IMR-90 (cell line): ENCODE results near the gene RIPK4. TPM values are rescaled to one million over a fixed set of nuclear protein-coding genes. Genes with fewer than 3 reads are reported as not detected.
"Not testable (repeated sequence)": the region's sequence is repeated elsewhere in the genome, so short reads cannot be mapped to it uniquely, and the experiment has no call there.

ENCODE experiments used
- ATAC-seq: fragments of 200-7000 bp; cut with Tn5 transposase; 2 replicates; pipeline ENCODE4 v1.9.1; 2020; ENCODE audit warnings: low read depth, mild to moderate bottlenecking, moderate library complexity
- BruUV-seq: library from RNA; stranded (reverse); fragments of 400-500 nt; replicated peaks from 2 replicates; lab custom pipeline; 2021; lab: Mats Ljungman, UMichigan
- CTCF ChIA-PET: fragments of 300-600 bp; formaldehyde crosslinking; extraction: SDS; loops from one replicate; lab custom pipeline; 2021; ENCODE audit warnings: antibody characterized with exemption; lab: Yijun Ruan, JAX
- POLR2A ChIA-PET: fragments of 300-600 bp; sonication (Branson Sonifier 250); formaldehyde crosslinking; loops from one replicate; lab custom pipeline; 2022; ENCODE audit warnings: antibody characterized with exemption; ENCODE audit not compliant: unreplicated experiment; lab: Charles Lee
- DNase-seq: peaks from one replicate; pipeline ENCODE4 v3.0.0; 2013
- H2AFZ ChIP-seq: replicated peaks from 2 replicates; pipeline ENCODE3; 2013; ENCODE audit warnings: low read length, mild to moderate bottlenecking; ENCODE audit not compliant: poor library complexity
- H2AK5ac ChIP-seq: 2 replicates; pipeline ENCODE4 v1.6.1; 2013; ENCODE audit warnings: low read depth, low read length, inconsistent platforms
- H2AK9ac ChIP-seq: replicated peaks from 2 replicates; pipeline ENCODE3; 2013; ENCODE audit warnings: mild to moderate bottlenecking, low read depth, low read length, moderate library complexity; ENCODE audit not compliant: poor library complexity
- H2BK120ac ChIP-seq: 2 replicates; pipeline ENCODE4 v1.6.1; 2013; ENCODE audit warnings: low read depth, low read length, inconsistent platforms
- H2BK15ac ChIP-seq: 3 replicates; pipeline ENCODE4 v1.6.1; 2013; ENCODE audit warnings: low read depth, low read length, inconsistent platforms
- H2BK20ac ChIP-seq: 2 replicates; pipeline ENCODE4 v1.6.1; 2013; ENCODE audit warnings: low read depth, mild to moderate bottlenecking, inconsistent platforms, low read length, moderate library complexity
- H2BK5ac ChIP-seq: 2 replicates; pipeline ENCODE4 v1.6.1; 2013; ENCODE audit warnings: mild to moderate bottlenecking, low read depth, low read length, inconsistent platforms; ENCODE audit not compliant: poor library complexity, severe bottlenecking
- H3K14ac ChIP-seq: replicated peaks from 2 replicates; pipeline ENCODE4 v1.6.1; 2013; ENCODE audit warnings: low read depth, low read length, inconsistent platforms
- H3K18ac ChIP-seq: 2 replicates; pipeline ENCODE4 v1.6.1; 2013; ENCODE audit warnings: low read depth, low read length, control low read depth
- H3K23ac ChIP-seq: 2 replicates; pipeline ENCODE4 v1.6.1; 2013; ENCODE audit warnings: low read depth, low read length, inconsistent platforms
- H3K27ac ChIP-seq: 2 replicates; pipeline ENCODE4 v1.5.1; 2013; ENCODE audit warnings: mild to moderate bottlenecking, control low read depth, low read length; ENCODE audit not compliant: insufficient read depth
- H3K27me3 ChIP-seq: 2 replicates; pipeline ENCODE4 v1.6.1; 2013; ENCODE audit warnings: low read length; ENCODE audit not compliant: control insufficient read depth, insufficient read depth
- H3K36me3 ChIP-seq: 2 replicates; pipeline ENCODE4 v1.6.1; 2013; ENCODE audit warnings: low read length, mixed read lengths; ENCODE audit not compliant: control insufficient read depth, insufficient read depth
- H3K4ac ChIP-seq: 2 replicates; pipeline ENCODE4 v1.6.1; 2013; ENCODE audit warnings: low read depth, low read length, inconsistent platforms
- H3K4me1 ChIP-seq: 2 replicates; pipeline ENCODE4 v1.6.1; 2013; ENCODE audit warnings: low read length, mixed read lengths; ENCODE audit not compliant: control insufficient read depth, insufficient read depth
- H3K4me2 ChIP-seq: 2 replicates; pipeline ENCODE4 v1.6.1; 2013; ENCODE audit warnings: low read depth, mild to moderate bottlenecking, control low read depth, low read length, moderate library complexity
- H3K4me3 ChIP-seq: 2 replicates; pipeline ENCODE4 v1.5.1; 2013; ENCODE audit warnings: low read depth, mild to moderate bottlenecking, control low read depth, low read length, moderate library complexity; ENCODE audit not compliant: insufficient read depth
- H3K56ac ChIP-seq: 2 replicates; pipeline ENCODE4 v1.6.1; 2013; ENCODE audit warnings: low read length, inconsistent platforms; ENCODE audit not compliant: insufficient read depth; ENCODE audit errors: extremely low read depth
- H3K79me1 ChIP-seq, 2 experiments: 2 replicates each; pipeline ENCODE4 v1.6.1; 2013; ENCODE audit warnings: low read length in 2 of 2, inconsistent platforms in 1 of 2, low read depth in 1 of 2
- H3K9ac ChIP-seq: 2 replicates; pipeline ENCODE4 v1.6.1; 2013; ENCODE audit warnings: low read depth, low read length, control low read depth
- H3K9me1 ChIP-seq: 2 replicates; pipeline ENCODE4 v1.6.1; 2013; ENCODE audit warnings: low read length, inconsistent platforms; ENCODE audit not compliant: insufficient read depth
- H3K9me3 ChIP-seq: 2 replicates; pipeline ENCODE4 v1.6.1; 2013; ENCODE audit warnings: low read length; ENCODE audit not compliant: control insufficient read depth, insufficient read depth
- H4K20me1 ChIP-seq: 2 replicates; pipeline ENCODE4 v1.6.1; 2013; ENCODE audit warnings: low read length, inconsistent platforms; ENCODE audit not compliant: insufficient read depth
- H4K5ac ChIP-seq: 2 replicates; pipeline ENCODE4 v1.6.1; 2013; ENCODE audit warnings: mild to moderate bottlenecking, low read depth, low read length, control low read depth
- H4K8ac ChIP-seq, 2 experiments: 2 replicates each; pipeline ENCODE4 v1.6.1; 2013; ENCODE audit warnings: low read depth in 2 of 2, low read length in 2 of 2, control low read depth in 1 of 2, inconsistent platforms in 1 of 2
- H4K91ac ChIP-seq: 2 replicates; pipeline ENCODE4 v1.6.1; 2013; ENCODE audit warnings: low read depth, low read length, inconsistent platforms; ENCODE audit not compliant: insufficient read depth
- WGBS, 2 experiments: methylation state at CpG; one replicate each; pipeline versions ENCODE4 v1.1.5 to v1.1.7; 2013; ENCODE audit warnings: missing lambda C conversion rate in 2 of 2; ENCODE audit not compliant: insufficient read length in 1 of 2; ENCODE audit errors: extremely low coverage in 2 of 2; 5-methylcytosine and 5-hydroxymethylcytosine counted together
- dilution Hi-C: fragments of 300-500 bp; cut with HindIII; formaldehyde crosslinking; loops from one replicate; pipeline ENCODE4 v1.14.3; 2018; ENCODE audit warnings: low sequenced_read_pairs; ENCODE audit not compliant: unreplicated experiment
- in situ Hi-C: fragments of 300-500 bp; cut with MboI; formaldehyde crosslinking; loops from 3 replicates; pipeline ENCODE4 v1.14.3; 2019; ENCODE audit warnings: low sequenced_read_pairs, inconsistent platforms, mixed read lengths
- intact Hi-C: fragments of 100-400 bp; cut with micrococcal nuclease; formaldehyde crosslinking; loops from 2 replicates; pipeline ENCODE4 v1.10.0; 2022
- polyA plus RNA-seq, 3 experiments: library from polyadenylated mRNA; depleted of rRNA; stranded (reverse); fragments of >200 nt; gene quantifications; 2 replicates each; pipeline ENCODE4 v1.2.3, GENCODE V29; 2012; ENCODE audit warnings: low replicate concordance in 1 of 3
- total RNA-seq: library from RNA; depleted of rRNA; stranded (reverse); fragments of >200 nt; gene quantifications from 2 replicates; pipeline ENCODE4 v1.2.3, GENCODE V29; 2012

Gene RIPK4
- total and polyA plus RNA-seq, 2 of the 4 experiments (the other 2 are of a cell fraction): under 0.01 to 0.03 TPM

GRCh38 chr21:41694042-41694441 lies 72.8 kb downstream of the RIPK4 start:
- H3K23ac ChIP-seq, BruUV-seq, ATAC-seq, H2BK15ac ChIP-seq, intact Hi-C loops, POLR2A ChIA-PET, DNase-seq, H3K79me1 ChIP-seq, H2AK9ac ChIP-seq, H3K36me3 ChIP-seq, H3K9me1 ChIP-seq, H3K4ac ChIP-seq, H4K20me1 ChIP-seq, H2BK20ac ChIP-seq, H3K9me3 ChIP-seq, H2BK120ac ChIP-seq, H3K9ac ChIP-seq, H3K14ac ChIP-seq, H3K27ac ChIP-seq, H4K8ac ChIP-seq, H2AFZ ChIP-seq, dilution Hi-C loops, H3K56ac ChIP-seq, H3K4me3 ChIP-seq, H4K5ac ChIP-seq, in situ Hi-C loops, H3K4me2 ChIP-seq, CTCF ChIA-PET, H3K4me1 ChIP-seq, H4K91ac ChIP-seq, H3K18ac ChIP-seq, H2AK5ac ChIP-seq: not testable (repeated sequence)
- Histone ChIP-seq H3K27me3 (peaks cover 42% of the 10 kb centered on the region), H2BK5ac (peak overlapping the region; percentile 27)
- 44 to 100% methylated on average over 1 to 4 of the region's 4 CpGs for WGBS, 2 experiments
